ENCODE measurements around the gene TSSK2. TPM values are rescaled to one million over a fixed set of nuclear protein-coding genes. Genes with fewer than 3 reads are reported as not detected.

The TSSK2 gene
- total and polyA plus RNA-seq, 2 donors (not counting 3 experiments of a cell fraction or from before 2014, with no cell fraction given): not detected

- Histone ChIP-seq H3K9me1 (replicated peaks; ENCODE audit: control insufficient read depth, extremely low read depth, insufficient read depth, low read length) (no peaks in the 10 kb centered on the region), H3K36me3 (ENCODE audit: control insufficient read depth in 2 of 2, extremely low read depth in 1 of 2, insufficient read depth in 2 of 2, low read length in 2 of 2) (peaks cover 0 to 5% of the 10 kb centered on the region in 2 experiments), H3K79me2 (ENCODE audit: control insufficient read depth, insufficient read depth, low read length) (peaks cover 1% of the 10 kb centered on the region), H4K20me1 (replicated peaks; ENCODE audit: control insufficient read depth, extremely low read depth, insufficient read depth, low read length) (peaks cover 2% of the 10 kb centered on the region), H3K27me3 (ENCODE audit: control insufficient read depth in 2 of 2, insufficient read depth in 2 of 2, low read length in 2 of 2) (no peaks in the 10 kb centered on the region), H3K4me1 (ENCODE audit: control insufficient read depth, extremely low read depth, insufficient read depth, low read length) (no peaks in the 10 kb centered on the region), H3K4me3 (replicated peaks in 1 of 3; ENCODE audit: insufficient read depth in 1 of 3, low read depth in 1 of 3, low read length in 3 of 3) (no peak overlapping the region), H3K9me3 (replicated peaks; ENCODE audit: control insufficient read depth, insufficient read depth, low read length) (no peaks in the 10 kb centered on the region), H3K4me2 (ENCODE audit: insufficient read depth, low read length) (no peak overlapping the region), H2AFZ (ENCODE audit: low read depth, low read length) (no peak overlapping the region), H3K9ac (replicated peaks; ENCODE audit: extremely low read depth, insufficient read depth, low read length) (no peak overlapping the region), H3K27ac (ENCODE audit: insufficient read depth, low read depth, low read length) (no peak overlapping the region)
- DNase-seq (ENCODE audit: low read depth, low spot score) (no peak), FAIRE-seq (no peak)
- ChIA-PET CTCF (no interaction called here), POLR2A (interaction anchor here (0.6 kb wide), 1 partner anchor 31 kb away, joined by 3 read pairs; no protein-coding TSS in a partner anchor)
- intact Hi-C loops (cut with micrococcal nuclease): no loop called here
- TF ChIP-seq MAX (IDR thresholded peaks at IDR 0.05; ENCODE audit: insufficient read depth, insufficient read length) (no peak), POLR2AphosphoS5 (IDR thresholded peaks at IDR 0.05; ENCODE audit: insufficient read depth, low read depth, low read length) (no peak), JUN (IDR thresholded peaks at IDR 0.05; ENCODE audit: borderline replicate concordance, insufficient read depth, insufficient read length, low read depth) (no peak), GATA2 (IDR thresholded peaks at IDR 0.05; ENCODE audit: insufficient read depth, insufficient read length, low read depth, low read length) (no peak), POLR2A (IDR thresholded peaks at IDR 0.05; ENCODE audit: low read depth, low read length) (no peak), EZH2 (IDR thresholded peaks at IDR 0.05; ENCODE audit: borderline replicate concordance, low read depth, low read length, severe bottlenecking) (no peak), FOS (IDR thresholded peaks at IDR 0.05; ENCODE audit: borderline replicate concordance, insufficient read depth, low read length) (no peak), MYC (IDR thresholded peaks at IDR 0.05; ENCODE audit: low read depth, low read length) (no peak), CTCF (IDR thresholded peaks at IDR 0.05; ENCODE audit: extremely low read depth in 1 of 2, insufficient read depth in 1 of 2, low read depth in 1 of 2, low read length in 2 of 2) (no peak)
- dilution Hi-C loops (cut with MboI; ENCODE audit: extremely low pct_ligation_motif_present, low sequenced_read_pairs): no loop called here
- no TSS peak for BruUV-seq (replicated peaks)
These were observed 38.4 kb upstream of the TSSK2 start for GRCh38 chr22:19092725-19093124.
